Adrenal gland (tissue), 5 donors: ENCODE data around the gene FCGR3B.
"Not testable (repeated sequence)": the region's sequence is repeated elsewhere in the genome, so short reads cannot be mapped to it uniquely, and the experiment has no call there.

ENCODE experiments used
- POLR2A ChIP-seq, 2 donors: fragments of 450-650 bp; IDR thresholded peaks; one replicate each; pipeline ENCODE4 v1.6.1; 2017; ENCODE audit warnings: antibody characterized with exemption in 2 of 2, mild to moderate bottlenecking in 2 of 2, moderate library complexity in 1 of 2
- TF ChIP-seq, protein P1 (sequence below), 6 experiments: fragments of 450-650 bp in 4 of 6; fragments of 200-600 bp in 2 of 6; sonication (generic) in 1 of 6; IDR thresholded peaks; 1 replicate in 5 of 6; 2 replicates in 1 of 6; pipeline versions ENCODE4 v1.5.1 to v1.8.0; 2016 to 2021; ENCODE audit warnings: antibody characterized with exemption in 6 of 6, mild to moderate bottlenecking in 2 of 6, moderate library complexity in 1 of 6
- donor health status: DM: no; HTN: no; CAD: no.

DNA sequence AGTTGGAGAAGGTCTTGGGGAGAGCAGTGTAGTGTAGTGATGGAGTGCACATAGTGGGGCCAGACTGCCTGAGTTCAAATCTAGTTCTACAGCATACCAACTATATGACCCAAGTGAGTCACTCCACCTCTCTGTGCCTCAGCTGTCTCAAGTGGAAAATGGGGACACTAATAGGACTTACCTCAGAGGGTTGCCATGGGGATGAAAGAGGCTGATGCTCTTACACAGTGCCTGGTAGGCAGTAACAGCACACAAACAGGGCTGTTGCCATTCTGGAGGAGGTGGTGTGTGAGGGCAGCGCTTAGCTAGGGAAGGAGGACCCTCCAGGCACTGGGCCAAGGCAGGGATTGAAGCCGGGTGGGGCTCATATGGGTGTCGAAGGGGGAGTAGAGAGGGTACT lies 43.5 kb upstream of the FCGR3B start:
- TF ChIP-seq, protein P1, sequence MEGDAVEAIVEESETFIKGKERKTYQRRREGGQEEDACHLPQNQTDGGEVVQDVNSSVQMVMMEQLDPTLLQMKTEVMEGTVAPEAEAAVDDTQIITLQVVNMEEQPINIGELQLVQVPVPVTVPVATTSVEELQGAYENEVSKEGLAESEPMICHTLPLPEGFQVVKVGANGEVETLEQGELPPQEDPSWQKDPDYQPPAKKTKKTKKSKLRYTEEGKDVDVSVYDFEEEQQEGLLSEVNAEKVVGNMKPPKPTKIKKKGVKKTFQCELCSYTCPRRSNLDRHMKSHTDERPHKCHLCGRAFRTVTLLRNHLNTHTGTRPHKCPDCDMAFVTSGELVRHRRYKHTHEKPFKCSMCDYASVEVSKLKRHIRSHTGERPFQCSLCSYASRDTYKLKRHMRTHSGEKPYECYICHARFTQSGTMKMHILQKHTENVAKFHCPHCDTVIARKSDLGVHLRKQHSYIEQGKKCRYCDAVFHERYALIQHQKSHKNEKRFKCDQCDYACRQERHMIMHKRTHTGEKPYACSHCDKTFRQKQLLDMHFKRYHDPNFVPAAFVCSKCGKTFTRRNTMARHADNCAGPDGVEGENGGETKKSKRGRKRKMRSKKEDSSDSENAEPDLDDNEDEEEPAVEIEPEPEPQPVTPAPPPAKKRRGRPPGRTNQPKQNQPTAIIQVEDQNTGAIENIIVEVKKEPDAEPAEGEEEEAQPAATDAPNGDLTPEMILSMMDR (IDR thresholded peaks at IDR 0.05): not testable (repeated sequence)
- not testable (repeated sequence) for TF ChIP-seq POLR2A (IDR thresholded peaks at IDR 0.05)
